Measurements from ENCODE around the gene DENND1B. TPM values are rescaled to one million over a fixed set of nuclear protein-coding genes. Genes with fewer than 3 reads are reported as not detected.
A peak's percentile ranks its signal among the peaks of the same experiment; 100 is the strongest.

The DENND1B gene
- total and polyA plus RNA-seq, 2 of the 13 experiments (the other 11 are each of a cell fraction or from before 2014, with no cell fraction given), result 2.6 to 5.7 TPM

- no peak for TF ChIP-seq USF2 (IDR thresholded peaks at IDR 0.05; ENCODE audit: low read depth, low read length)
- no peak for TF ChIP-seq USF2 (CRISPR knock-in tag; IDR thresholded peaks at IDR 0.05; ENCODE audit: borderline replicate concordance)
- TF ChIP-seq SOX6 (IDR thresholded peaks at IDR 0.05), result no peak
- peak; percentile 80 for TF ChIP-seq SOX6 (CRISPR knock-in tag; IDR thresholded peaks at IDR 0.05)
- TF ChIP-seq ZNF672 (CRISPR knock-in tag; IDR thresholded peaks at IDR 0.05), result no peak
- no peak for TF ChIP-seq CEBPB (IDR thresholded peaks at IDR 0.05; ENCODE audit: borderline replicate concordance, low read depth, low read length)
- TF ChIP-seq ZNF652 (CRISPR knock-in tag; IDR thresholded peaks at IDR 0.05; ENCODE audit: borderline replicate concordance, low read depth), result peak; percentile 84
- TF ChIP-seq ASH2L (IDR thresholded peaks at IDR 0.05; ENCODE audit: insufficient read length, low read depth, low read length), result peak; percentile 55
- peak; percentile 48 for TF ChIP-seq GATAD2A (CRISPR knock-in tag; IDR thresholded peaks at IDR 0.05)
- TF ChIP-seq CREM (IDR thresholded peaks at IDR 0.05), result no peak
- TF ChIP-seq CREM (CRISPR knock-in tag; IDR thresholded peaks at IDR 0.05), result no peak
- no peak for TF ChIP-seq POGK (CRISPR knock-in tag; conservative IDR thresholded peaks at IDR 0.05)
- TF ChIP-seq BCL6 (CRISPR knock-in tag; IDR thresholded peaks at IDR 0.05), result peak; percentile 94
- peak; percentile 86 for TF ChIP-seq SOX13 (IDR thresholded peaks at IDR 0.05)
- peak in 1 of 2 experiments; percentile 97; a peak in 2 of 4 replicates for TF ChIP-seq SOX13 (CRISPR knock-in tag; conservative IDR thresholded peaks at IDR 0.05 in 1 of 2, IDR thresholded peaks at IDR 0.05 in 1 of 2)
- TF ChIP-seq E2F5 (CRISPR knock-in tag; conservative IDR thresholded peaks at IDR 0.05), result no peak
- peak; percentile 90; the same call in 1 of the 2 replicates for TF ChIP-seq SOX5 (CRISPR knock-in tag; IDR thresholded peaks at IDR 0.05; ENCODE audit: borderline replicate concordance)
- peak; percentile 58; the same call in 1 of the 2 replicates for TF ChIP-seq NFIC (IDR thresholded peaks at IDR 0.05; ENCODE audit: low read length)
- no peak for TF ChIP-seq AGO1 (IDR thresholded peaks at IDR 0.05; ENCODE audit: low read depth, low read length, poor library complexity, severe bottlenecking)
- no peak for TF ChIP-seq TOE1 (CRISPR knock-in tag; IDR thresholded peaks at IDR 0.05)
- peak; percentile 62; the same call in 1 of the 2 replicates for TF ChIP-seq NCOA2 (CRISPR knock-in tag; IDR thresholded peaks at IDR 0.05)
- no peak for TF ChIP-seq ZNF570 (CRISPR knock-in tag; IDR thresholded peaks at IDR 0.05; ENCODE audit: borderline replicate concordance)
- no peak for TF ChIP-seq TERF1 (CRISPR knock-in tag; IDR thresholded peaks at IDR 0.05)
- TF ChIP-seq RFXAP (CRISPR knock-in tag; IDR thresholded peaks at IDR 0.05; ENCODE audit: borderline replicate concordance), result no peak
- 0 out of 2 replicates have a peak, but pooled peaks have one; percentile 57 for TF ChIP-seq NR2F2 (IDR thresholded peaks at IDR 0.05; ENCODE audit: borderline replicate concordance, low read depth)
- TF ChIP-seq RARA (CRISPR knock-in tag; IDR thresholded peaks at IDR 0.05), result peak; percentile 38; the same call in 1 of the 2 replicates
- peak; percentile 32; the same call in 1 of the 2 replicates for TF ChIP-seq ZMYM4 (CRISPR knock-in tag; IDR thresholded peaks at IDR 0.05)
- TF ChIP-seq SALL1 (CRISPR knock-in tag; IDR thresholded peaks at IDR 0.05), result no peak; the same call in 1 of the 2 replicates
Observed at GRCh38 chr1:197733324-197733723, 42.0 kb downstream of the DENND1B start (continued).
